ENCODE data around the gene ZFYVE21. TPM values are rescaled to one million over a fixed set of nuclear protein-coding genes. Genes with fewer than 3 reads are reported as not detected.

Gene ZFYVE21
- polyA plus RNA-seq, 2 donors = 56.5 to 73.5 TPM

DNA sequence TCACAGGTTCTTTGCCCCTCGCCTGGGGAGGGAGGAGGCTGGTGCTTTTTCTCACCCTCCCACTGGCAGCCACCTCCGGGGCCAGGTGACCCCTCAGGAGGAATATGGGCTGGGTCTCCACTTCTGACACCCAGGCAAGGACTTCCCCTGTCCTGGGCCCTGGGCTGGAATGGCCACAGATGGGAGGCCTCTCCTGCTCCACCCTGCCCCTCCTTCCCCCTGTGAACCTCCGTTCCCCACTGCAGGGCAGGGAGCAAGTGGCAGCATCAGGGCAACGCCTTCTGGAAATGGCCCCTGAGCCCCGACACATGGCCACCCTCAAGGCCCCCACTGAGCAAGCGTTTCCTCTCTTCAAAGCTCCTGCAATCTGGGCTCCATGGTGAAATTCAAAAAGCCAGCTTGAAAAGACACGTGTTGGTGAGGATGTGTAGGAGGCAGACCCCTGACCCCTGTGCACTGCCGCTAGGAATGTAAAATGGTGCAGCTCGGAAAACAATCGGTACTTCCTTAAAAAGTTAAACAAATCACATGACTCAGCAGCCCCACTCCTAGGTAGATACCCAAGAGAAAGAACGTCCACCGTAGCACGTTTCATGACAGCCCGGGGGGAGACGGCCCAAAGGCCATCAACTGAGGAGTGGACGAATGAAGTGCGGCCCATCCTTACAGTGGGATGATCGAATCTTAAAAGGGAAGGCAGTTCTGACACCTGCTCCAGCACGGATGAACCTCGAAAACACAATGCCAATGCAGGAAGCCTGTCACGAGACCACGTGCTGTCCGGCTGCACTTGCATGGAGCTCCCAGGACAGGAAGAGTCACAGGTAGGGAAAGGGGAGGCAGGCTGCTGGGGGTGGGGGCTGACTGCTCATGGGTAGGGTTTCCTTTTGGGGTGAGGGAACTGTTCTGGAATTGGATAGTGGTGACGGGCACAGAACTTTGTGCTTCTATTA is 11.9 kb upstream of the ZFYVE21 start:
- H3K36me3 ChIP-seq (ENCODE audit: control insufficient read depth in 2 of 2, insufficient read depth in 2 of 2, low read length in 1 of 2) = peaks cover 9 to 58% of the 10 kb centered on the region in 2 donors
- H3K27me3 ChIP-seq (ENCODE audit: control insufficient read depth in 1 of 2, insufficient read depth in 2 of 2, low read length in 2 of 2) = no peaks in the 10 kb centered on the region
- H3K4me1 ChIP-seq (ENCODE audit: control insufficient read depth in 2 of 2, insufficient read depth in 2 of 2, low read length in 1 of 2) = peaks cover 19 to 31% of the 10 kb centered on the region in 2 donors
- peaks cover 0 to 2% of the 10 kb centered on the region in 2 donors for H3K9me3 ChIP-seq (ENCODE audit: control insufficient read depth in 2 of 2, insufficient read depth in 1 of 2, low read depth in 1 of 2, low read length in 1 of 2)
- whole genome bisulfite sequencing, 2 donors = 74 to 81% methylated on average over 24 of the region's 24 CpGs
- H3K27ac ChIP-seq (ENCODE audit: low read depth in 2 of 2, low read length in 1 of 2) = peak overlapping the region; percentile 4 to 8
- no peak overlapping the region for H3K4me3 ChIP-seq (ENCODE audit: low read depth in 1 of 2, low read length in 2 of 2)

DNA sequence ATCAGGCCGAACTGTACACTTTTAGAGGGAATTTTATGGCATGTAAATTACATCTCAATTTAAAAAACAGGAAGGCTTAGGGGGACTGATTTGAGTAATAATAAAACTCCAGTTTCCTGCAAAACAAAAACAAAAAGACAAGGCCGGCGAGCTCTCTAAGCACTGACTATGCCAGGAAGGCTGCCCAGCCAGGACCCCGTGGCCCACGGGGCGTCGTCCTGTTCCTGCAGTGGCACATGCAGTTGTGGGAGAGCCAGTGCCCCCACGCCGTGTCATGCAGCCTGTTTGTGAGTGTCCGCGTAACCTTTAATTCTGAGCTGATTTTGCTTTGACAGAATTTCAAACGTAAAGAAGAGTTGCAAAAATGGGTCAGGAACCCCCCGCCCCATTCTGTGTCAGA is 10.9 kb upstream of the ZFYVE21 start:
- Histone ChIP-seq H3K36me3 (ENCODE audit: control insufficient read depth in 2 of 2, insufficient read depth in 2 of 2, low read length in 1 of 2) (peaks cover 7 to 54% of the 10 kb centered on the region in 2 donors), H3K27me3 (ENCODE audit: control insufficient read depth in 1 of 2, insufficient read depth in 2 of 2, low read length in 2 of 2) (no peaks in the 10 kb centered on the region), H3K4me1 (ENCODE audit: control insufficient read depth in 2 of 2, insufficient read depth in 2 of 2, low read length in 1 of 2) (peaks cover 12 to 29% of the 10 kb centered on the region in 2 donors), H3K27ac (ENCODE audit: low read depth in 2 of 2, low read length in 1 of 2) (peak overlapping the region; percentile 11 to 34), H3K4me3 (ENCODE audit: low read depth in 1 of 2, low read length in 2 of 2) (no peak overlapping the region), H3K9me3 (ENCODE audit: control insufficient read depth in 2 of 2, insufficient read depth in 1 of 2, low read depth in 1 of 2, low read length in 1 of 2) (peaks cover 0 to 2% of the 10 kb centered on the region in 2 donors)
- WGBS, 2 donors = 72 to 76% methylated on average over 13 of the region's 13 CpGs

DNA sequence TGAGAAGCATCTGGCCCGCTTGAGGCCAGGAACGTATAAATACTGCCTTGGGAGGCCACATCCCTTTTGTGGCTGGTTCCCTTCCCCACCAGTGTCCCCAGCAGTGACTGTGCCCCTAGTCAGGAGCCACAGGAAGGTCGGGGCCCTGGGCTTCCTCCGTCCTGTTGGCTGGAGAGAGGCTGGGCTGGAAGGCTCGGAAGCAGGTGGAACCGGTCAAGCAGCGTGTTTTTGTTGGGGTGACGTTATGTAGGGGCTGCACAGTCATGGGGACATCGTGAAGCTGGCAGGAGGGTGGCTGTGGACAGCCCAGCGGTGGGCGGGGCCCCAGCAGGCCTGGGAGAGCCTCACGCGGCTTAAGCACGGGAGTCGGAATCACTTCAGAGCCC is 10.5 kb upstream of the ZFYVE21 start:
- Histone ChIP-seq H3K4me3 (ENCODE audit: low read depth in 1 of 2, low read length in 2 of 2) (no peak overlapping the region), H3K36me3 (ENCODE audit: control insufficient read depth in 2 of 2, insufficient read depth in 2 of 2, low read length in 1 of 2) (peaks cover 7 to 55% of the 10 kb centered on the region in 2 donors)

DNA sequence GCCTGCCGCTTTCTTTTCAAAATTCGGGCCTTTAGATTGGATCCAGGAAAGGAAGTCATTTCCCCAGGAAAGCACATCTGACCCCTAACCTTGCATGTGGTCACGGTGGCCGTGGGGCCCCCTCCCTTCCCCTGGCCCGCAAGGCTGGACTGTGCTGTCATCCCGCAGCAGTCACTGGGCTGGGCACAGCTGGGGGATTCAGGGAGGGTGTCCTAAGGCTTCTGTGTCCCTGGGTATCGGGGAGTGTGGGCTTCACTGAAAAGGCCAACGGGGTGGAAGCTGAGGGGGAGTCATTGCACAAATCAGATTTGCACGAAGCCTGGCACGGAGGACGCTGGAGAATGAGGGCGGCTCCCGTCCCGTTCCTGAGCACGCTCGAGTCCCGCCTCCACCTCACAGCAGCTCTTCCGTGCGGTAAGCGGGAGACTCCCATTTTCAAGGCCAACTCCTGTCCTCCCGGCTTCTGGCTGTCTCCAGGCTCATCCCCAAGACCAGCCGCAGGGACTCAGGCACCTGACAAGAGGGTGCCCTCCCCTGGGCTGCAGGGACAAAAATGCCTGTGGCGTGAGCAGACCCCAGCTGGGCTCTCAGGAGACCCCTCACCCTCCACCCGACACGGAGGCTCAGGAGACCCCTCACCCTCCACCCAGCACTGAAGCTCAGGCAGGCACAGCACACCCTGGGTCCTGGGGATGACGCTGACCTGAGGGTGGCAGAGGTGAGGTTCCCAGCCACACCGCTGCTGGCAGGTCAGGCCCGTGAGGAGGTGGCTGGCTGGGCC is 9.9 kb upstream of the ZFYVE21 start:
- no peaks in the 10 kb centered on the region for H3K27me3 ChIP-seq (ENCODE audit: control insufficient read depth in 1 of 2, insufficient read depth in 2 of 2, low read length in 2 of 2)
- WGBS, 2 donors = 74 to 79% methylated on average over 28 of the region's 28 CpGs
- peaks cover 9 to 23% of the 10 kb centered on the region in 2 donors for H3K4me1 ChIP-seq (ENCODE audit: control insufficient read depth in 2 of 2, insufficient read depth in 2 of 2, low read length in 1 of 2)
- H3K27ac ChIP-seq (ENCODE audit: low read depth in 2 of 2, low read length in 1 of 2) = peak overlapping the region; percentile 43 to 48
- H3K36me3 ChIP-seq (ENCODE audit: control insufficient read depth in 2 of 2, insufficient read depth in 2 of 2, low read length in 1 of 2) = peaks cover 7 to 51% of the 10 kb centered on the region in 2 donors
- H3K4me3 ChIP-seq (ENCODE audit: low read depth in 1 of 2, low read length in 2 of 2) = no peak overlapping the region
- peaks cover 0 to 2% of the 10 kb centered on the region in 2 donors for H3K9me3 ChIP-seq (ENCODE audit: control insufficient read depth in 2 of 2, insufficient read depth in 1 of 2, low read depth in 1 of 2, low read length in 1 of 2)

More for the DNA sequence above, 10.5 kb upstream of the ZFYVE21 start:
- H3K27me3 ChIP-seq (ENCODE audit: control insufficient read depth in 1 of 2, insufficient read depth in 2 of 2, low read length in 2 of 2) = no peaks in the 10 kb centered on the region
- H3K9me3 ChIP-seq (ENCODE audit: control insufficient read depth in 2 of 2, insufficient read depth in 1 of 2, low read depth in 1 of 2, low read length in 1 of 2) = peaks cover 0 to 2% of the 10 kb centered on the region in 2 donors
- 68 to 77% methylated on average over 15 of the region's 15 CpGs for WGBS, 2 donors
- H3K27ac ChIP-seq (ENCODE audit: low read depth in 2 of 2, low read length in 1 of 2) = peak overlapping the region; percentile 11 to 38
- H3K4me1 ChIP-seq (ENCODE audit: control insufficient read depth in 2 of 2, insufficient read depth in 2 of 2, low read length in 1 of 2) = peaks cover 9 to 28% of the 10 kb centered on the region in 2 donors

DNA sequence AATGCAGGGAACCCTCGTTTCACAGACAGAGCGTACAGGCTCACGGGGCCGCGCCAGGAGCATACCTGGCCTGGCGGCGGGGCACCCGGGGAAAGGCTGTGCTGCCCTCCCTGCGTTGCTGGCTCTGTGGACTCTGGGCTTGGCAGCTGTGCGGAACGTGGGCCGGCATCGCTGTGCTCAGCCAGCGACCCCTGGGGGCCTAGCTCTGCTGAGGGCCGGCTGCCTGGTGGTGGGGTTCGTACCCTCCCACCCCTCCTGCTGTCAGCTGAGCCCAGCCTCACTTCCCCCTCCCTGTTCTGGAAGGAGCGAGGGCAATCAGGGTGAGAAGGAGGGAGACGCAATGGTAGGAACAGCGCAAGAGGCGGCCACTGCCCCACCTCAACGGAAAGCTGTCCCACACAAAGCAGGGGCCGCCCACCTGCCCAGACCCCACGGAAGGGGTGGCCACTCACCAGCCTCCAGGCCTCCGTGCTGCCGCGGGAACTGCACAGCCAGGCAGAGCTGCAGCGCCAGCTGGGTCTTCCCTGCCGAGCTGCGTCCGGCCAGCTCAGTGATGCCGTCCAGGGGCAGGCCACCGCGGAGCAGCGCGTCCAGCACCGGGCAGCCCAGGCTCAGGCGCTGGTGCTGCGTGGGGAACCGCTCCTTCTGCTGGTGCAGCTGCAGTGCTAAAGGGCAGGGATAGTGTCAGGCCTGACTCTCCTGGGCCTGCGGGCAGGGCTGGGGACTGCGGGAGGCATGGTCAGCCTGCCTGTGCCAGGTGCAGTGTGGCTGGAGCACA is 8.9 kb upstream of the ZFYVE21 start:
- Histone ChIP-seq H3K9me3 (ENCODE audit: control insufficient read depth in 2 of 2, insufficient read depth in 1 of 2, low read depth in 1 of 2, low read length in 1 of 2) (peaks cover 0 to 2% of the 10 kb centered on the region in 2 donors), H3K36me3 (ENCODE audit: control insufficient read depth in 2 of 2, insufficient read depth in 2 of 2, low read length in 1 of 2) (peaks cover 7 to 50% of the 10 kb centered on the region in 2 donors), H3K4me1 (ENCODE audit: control insufficient read depth in 2 of 2, insufficient read depth in 2 of 2, low read length in 1 of 2) (peaks cover 11 to 23% of the 10 kb centered on the region in 2 donors), H3K27me3 (ENCODE audit: control insufficient read depth in 1 of 2, insufficient read depth in 2 of 2, low read length in 2 of 2) (no peaks in the 10 kb centered on the region), H3K27ac (ENCODE audit: low read depth in 2 of 2, low read length in 1 of 2) (no peak overlapping the region), H3K4me3 (ENCODE audit: low read depth in 1 of 2, low read length in 2 of 2) (no peak overlapping the region)
- WGBS, 2 donors = 87 to 92% methylated on average over 40 to 41 of the region's 41 CpGs

DNA sequence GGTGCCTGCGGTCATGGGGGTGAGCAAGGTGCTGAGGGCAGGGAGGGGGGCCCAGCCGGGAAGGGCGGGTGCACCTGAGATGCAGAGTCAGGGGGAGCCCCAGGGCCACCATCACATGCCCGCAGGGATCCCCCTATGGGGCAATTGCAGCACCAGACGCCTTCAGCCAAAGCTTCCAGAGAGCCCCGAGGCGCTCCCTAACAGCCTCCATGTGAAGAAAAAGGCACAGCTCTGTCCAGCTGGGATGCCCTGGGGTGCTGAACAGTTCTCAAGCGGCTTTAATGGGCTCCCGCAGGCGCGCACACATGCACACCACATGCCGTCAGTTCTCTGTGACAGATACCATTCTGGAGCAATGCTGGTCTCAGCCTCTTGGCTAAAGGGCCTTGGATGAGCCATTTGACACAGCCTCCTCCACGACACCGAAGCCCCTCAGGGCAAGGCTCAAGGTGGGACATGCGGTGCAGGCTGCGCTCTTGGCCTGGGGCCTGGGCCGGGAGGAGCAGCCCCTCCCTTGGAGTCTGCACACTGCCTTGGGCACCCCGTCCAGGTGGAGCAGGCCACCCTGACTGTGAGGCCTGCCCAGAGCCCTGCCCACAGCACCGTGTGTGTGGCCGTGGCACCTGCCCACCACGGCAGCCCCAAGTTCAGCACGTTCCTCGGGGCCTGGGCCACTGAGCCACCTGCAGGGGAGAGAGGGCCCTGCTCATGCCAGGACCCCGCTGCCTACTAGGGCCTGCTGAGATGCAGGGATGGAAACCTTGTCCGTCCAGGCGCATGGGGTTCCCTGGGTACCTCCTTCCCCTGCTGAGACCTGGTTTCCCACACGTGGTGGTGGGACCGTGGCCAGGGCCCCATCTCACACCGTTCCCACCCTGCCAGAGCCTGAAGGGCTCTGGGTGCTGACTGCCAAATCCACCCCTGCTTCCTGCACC is 8.0 kb upstream of the ZFYVE21 start:
- peak overlapping the region in 1 of 2 donors; percentile 6 for H3K27ac ChIP-seq (ENCODE audit: low read depth in 2 of 2, low read length in 1 of 2)
- no peaks in the 10 kb centered on the region for H3K27me3 ChIP-seq (ENCODE audit: control insufficient read depth in 1 of 2, insufficient read depth in 2 of 2, low read length in 2 of 2)
- H3K4me3 ChIP-seq (ENCODE audit: low read depth in 1 of 2, low read length in 2 of 2) = no peak overlapping the region
- WGBS, 2 donors = 60 to 72% methylated on average over 27 to 29 of the region's 29 CpGs
- peaks cover 12 to 28% of the 10 kb centered on the region in 2 donors for H3K4me1 ChIP-seq (ENCODE audit: control insufficient read depth in 2 of 2, insufficient read depth in 2 of 2, low read length in 1 of 2)
- H3K9me3 ChIP-seq (ENCODE audit: control insufficient read depth in 2 of 2, insufficient read depth in 1 of 2, low read depth in 1 of 2, low read length in 1 of 2) = no peaks in the 10 kb centered on the region
- peaks cover 3 to 45% of the 10 kb centered on the region in 2 donors for H3K36me3 ChIP-seq (ENCODE audit: control insufficient read depth in 2 of 2, insufficient read depth in 2 of 2, low read length in 1 of 2)

DNA sequence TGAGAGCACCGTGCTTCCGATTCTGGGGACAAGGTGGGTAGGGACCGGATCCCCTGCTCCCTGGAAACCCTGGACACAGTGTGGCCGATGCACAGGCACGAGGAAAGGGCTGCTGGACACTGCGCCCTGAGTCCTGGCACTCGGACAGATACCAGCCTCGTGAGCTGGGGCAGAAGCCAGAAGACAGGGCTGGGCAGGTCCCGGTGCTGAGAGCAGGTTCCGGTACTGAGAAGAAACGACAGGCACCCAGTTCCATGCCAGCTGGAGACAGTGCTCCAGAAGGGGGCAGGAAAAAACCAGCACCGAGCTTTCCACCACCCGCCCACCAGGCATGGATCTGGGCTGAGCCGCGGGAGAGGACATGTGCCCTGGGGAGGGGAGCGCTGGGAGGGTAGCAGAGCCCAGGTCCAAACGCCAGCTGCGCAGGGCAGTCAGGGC is 6.8 kb upstream of the ZFYVE21 start:
- Histone ChIP-seq H3K27ac (ENCODE audit: low read depth in 2 of 2, low read length in 1 of 2) (no peak overlapping the region), H3K4me1 (ENCODE audit: control insufficient read depth in 2 of 2, insufficient read depth in 2 of 2, low read length in 1 of 2) (peaks cover 12 to 39% of the 10 kb centered on the region in 2 donors)

DNA sequence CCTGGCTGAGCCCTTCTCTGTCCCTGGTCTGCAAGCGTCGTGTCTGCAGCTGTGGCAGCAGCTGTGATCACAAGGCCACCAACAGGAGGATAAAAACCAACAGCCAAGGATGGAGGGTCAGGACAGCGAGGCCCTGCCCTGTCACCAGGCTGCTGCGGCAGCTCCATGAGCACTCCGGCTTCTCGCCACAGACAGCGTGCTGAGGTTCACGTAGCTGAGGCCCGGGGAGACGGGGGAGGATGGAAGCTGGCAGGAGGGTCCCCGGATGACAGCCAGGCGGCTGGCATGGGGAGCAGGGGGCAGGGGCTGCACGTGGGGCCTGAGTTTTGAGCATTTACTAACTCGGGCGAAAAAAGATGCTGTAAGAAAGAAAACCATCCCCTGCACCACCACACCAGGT is 5.8 kb upstream of the ZFYVE21 start:
- Histone ChIP-seq H3K36me3 (ENCODE audit: control insufficient read depth in 2 of 2, insufficient read depth in 2 of 2, low read length in 1 of 2) (peaks cover 3 to 29% of the 10 kb centered on the region in 2 donors), H3K27me3 (ENCODE audit: control insufficient read depth in 1 of 2, insufficient read depth in 2 of 2, low read length in 2 of 2) (no peaks in the 10 kb centered on the region), H3K4me1 (ENCODE audit: control insufficient read depth in 2 of 2, insufficient read depth in 2 of 2, low read length in 1 of 2) (peaks cover 12 to 46% of the 10 kb centered on the region in 2 donors), H3K4me3 (ENCODE audit: low read depth in 1 of 2, low read length in 2 of 2) (no peak overlapping the region), H3K9me3 (ENCODE audit: control insufficient read depth in 2 of 2, insufficient read depth in 1 of 2, low read depth in 1 of 2, low read length in 1 of 2) (no peaks in the 10 kb centered on the region), H3K27ac (ENCODE audit: low read depth in 2 of 2, low read length in 1 of 2) (no peak overlapping the region)
- 86% methylated on average over 15 of the region's 15 CpGs for WGBS, 2 donors

More for the DNA sequence above, 6.8 kb upstream of the ZFYVE21 start:
- Histone ChIP-seq H3K36me3 (ENCODE audit: control insufficient read depth in 2 of 2, insufficient read depth in 2 of 2, low read length in 1 of 2) (peaks cover 3 to 33% of the 10 kb centered on the region in 2 donors), H3K9me3 (ENCODE audit: control insufficient read depth in 2 of 2, insufficient read depth in 1 of 2, low read depth in 1 of 2, low read length in 1 of 2) (no peaks in the 10 kb centered on the region), H3K27me3 (ENCODE audit: control insufficient read depth in 1 of 2, insufficient read depth in 2 of 2, low read length in 2 of 2) (no peaks in the 10 kb centered on the region), H3K4me3 (ENCODE audit: low read depth in 1 of 2, low read length in 2 of 2) (no peak overlapping the region)
- 48 to 52% methylated on average over 18 of the region's 18 CpGs for WGBS, 2 donors
